Cardiac fibroblast (primary cell): ENCODE results near the gene RSAD2.
"Not testable (repeated sequence)": the region's sequence is repeated elsewhere in the genome, so short reads cannot be mapped to it uniquely, and the experiment has no call there.

ENCODE experiments used
- DNase-seq, 2 donors: peaks; one replicate each; pipeline versions ENCODE4 v3.0.0 to v3.0.0-alpha.2; 2010; ENCODE audit warnings: low read depth in 2 of 2
- H3K4me3 ChIP-seq, 2 donors: replicated peaks in 1 of 2; 1 replicate in 1 of 2; 2 replicates in 1 of 2; pipeline ENCODE4 v1.5.1; 2011; ENCODE audit warnings: low read depth in 2 of 2, low read length in 2 of 2, mild to moderate bottlenecking in 2 of 2, moderate library complexity in 1 of 2
- TF ChIP-seq, protein P1 (sequence below): IDR thresholded peaks from one replicate; pipeline ENCODE4 v1.5.1; 2011; ENCODE audit warnings: low read depth, mild to moderate bottlenecking, low read length, inconsistent platforms

RSAD2 gene

DNA sequence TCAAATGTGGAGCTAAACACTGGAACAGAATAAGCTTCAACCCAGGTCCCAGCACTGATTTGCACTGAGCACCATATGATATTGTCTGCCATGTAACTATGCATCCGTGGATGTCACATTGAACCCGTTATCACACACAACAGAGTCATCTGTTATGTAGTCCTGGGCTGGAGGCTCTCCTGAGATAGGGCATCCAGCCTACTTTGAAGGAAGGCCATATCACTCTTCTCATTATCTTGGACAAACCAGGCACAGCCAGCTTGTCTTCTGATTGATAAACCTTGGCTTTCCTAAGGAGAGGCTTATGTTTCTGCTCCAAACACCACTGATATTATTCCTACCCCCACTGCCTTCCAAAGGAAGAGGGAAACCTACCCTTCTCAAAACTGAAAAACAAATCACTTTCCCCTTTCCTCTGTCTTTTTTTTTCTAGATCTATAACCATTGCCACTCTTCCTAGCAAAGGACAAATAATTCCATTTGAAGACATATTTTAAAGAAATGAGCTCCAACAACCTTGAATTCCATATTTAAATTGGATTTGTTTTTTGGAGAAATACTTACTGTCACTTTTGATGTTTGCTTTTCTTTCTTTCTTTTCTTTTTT is 16.4 kb downstream of the RSAD2 start:
- no peak overlapping the region for H3K4me3 ChIP-seq
- TF ChIP-seq, protein P1, sequence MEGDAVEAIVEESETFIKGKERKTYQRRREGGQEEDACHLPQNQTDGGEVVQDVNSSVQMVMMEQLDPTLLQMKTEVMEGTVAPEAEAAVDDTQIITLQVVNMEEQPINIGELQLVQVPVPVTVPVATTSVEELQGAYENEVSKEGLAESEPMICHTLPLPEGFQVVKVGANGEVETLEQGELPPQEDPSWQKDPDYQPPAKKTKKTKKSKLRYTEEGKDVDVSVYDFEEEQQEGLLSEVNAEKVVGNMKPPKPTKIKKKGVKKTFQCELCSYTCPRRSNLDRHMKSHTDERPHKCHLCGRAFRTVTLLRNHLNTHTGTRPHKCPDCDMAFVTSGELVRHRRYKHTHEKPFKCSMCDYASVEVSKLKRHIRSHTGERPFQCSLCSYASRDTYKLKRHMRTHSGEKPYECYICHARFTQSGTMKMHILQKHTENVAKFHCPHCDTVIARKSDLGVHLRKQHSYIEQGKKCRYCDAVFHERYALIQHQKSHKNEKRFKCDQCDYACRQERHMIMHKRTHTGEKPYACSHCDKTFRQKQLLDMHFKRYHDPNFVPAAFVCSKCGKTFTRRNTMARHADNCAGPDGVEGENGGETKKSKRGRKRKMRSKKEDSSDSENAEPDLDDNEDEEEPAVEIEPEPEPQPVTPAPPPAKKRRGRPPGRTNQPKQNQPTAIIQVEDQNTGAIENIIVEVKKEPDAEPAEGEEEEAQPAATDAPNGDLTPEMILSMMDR: no peak
- no peak for DNase-seq

DNA sequence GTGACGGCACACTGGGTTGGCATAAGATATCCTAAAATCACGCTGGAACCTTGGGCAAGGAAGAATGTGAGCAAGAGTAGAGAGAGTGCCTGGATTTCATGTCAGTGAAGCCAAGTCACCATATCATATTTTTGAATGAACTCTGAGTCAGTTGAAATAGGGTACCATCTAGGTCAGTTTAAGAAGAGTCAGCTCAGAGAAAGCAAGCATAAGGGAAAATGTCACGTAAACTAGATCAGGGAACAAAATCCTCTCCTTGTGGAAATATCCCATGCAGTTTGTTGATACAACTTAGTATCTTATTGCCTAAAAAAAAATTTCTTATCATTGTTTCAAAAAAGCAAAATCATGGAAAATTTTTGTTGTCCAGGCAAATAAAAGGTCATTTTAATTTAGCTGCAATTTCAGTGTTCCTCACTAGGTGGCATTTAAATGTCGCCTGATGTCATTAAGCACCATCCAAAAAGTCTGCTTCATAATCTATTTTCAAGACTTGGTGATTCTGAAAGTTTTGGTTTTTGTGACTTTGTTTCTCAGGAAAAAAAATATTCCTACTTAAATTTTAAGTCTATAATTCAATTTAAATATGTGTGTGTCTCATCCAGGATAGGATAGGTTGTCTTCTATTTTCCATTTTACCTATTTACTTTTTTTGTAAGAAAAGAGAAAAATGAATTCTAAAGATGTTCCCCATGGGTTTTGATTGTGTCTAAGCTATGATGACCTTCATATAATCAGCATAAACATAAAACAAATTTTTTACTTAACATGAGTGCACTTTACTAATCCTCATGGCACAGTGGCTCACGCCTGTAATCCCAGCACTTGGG is 19.6 kb downstream of the RSAD2 start:
- no peak overlapping the region for H3K4me3 ChIP-seq
- peak; percentile 59 to 68 for DNase-seq
- TF ChIP-seq, protein P1: peak; percentile 56

DNA sequence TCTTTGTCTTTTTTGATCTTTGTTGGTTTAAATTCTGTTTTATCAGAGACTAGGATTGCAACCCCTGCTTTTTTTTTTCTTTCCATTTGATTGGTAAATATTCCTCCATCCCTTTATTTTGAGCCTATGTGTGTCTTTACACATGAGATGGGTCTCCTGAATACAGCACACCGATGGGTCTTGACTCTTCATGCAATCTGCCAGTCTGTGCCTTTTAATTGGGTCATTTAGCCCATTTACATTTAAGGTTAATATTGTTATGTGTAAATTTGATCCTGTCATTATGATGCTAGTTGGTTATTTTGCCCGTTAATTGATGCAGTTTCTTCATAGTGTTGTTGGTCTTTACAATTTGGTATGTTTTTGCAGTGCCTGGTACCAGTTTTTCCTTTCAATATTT is 25.0 kb downstream of the RSAD2 start:
- H3K4me3 ChIP-seq, DNase-seq: not testable (repeated sequence)

DNA sequence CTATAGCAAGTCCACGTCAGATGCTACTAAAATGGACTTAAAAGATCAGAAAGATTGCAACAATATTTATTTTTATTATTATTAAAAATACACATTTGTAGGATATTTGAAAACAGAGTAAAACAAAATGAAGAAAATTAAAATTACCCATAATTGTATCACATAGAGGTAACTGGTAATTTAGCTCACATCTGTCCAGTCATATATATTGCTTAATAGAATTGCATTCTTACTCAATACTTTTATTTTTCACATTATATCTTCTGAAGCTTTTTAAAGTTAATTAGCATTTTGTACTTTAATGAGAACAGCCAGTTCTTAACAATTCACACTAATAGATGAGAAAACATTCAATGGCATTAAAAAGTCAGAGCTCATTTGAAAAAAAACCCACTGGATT is 28.1 kb downstream of the RSAD2 start:
- no peak overlapping the region for H3K4me3 ChIP-seq
- TF ChIP-seq, protein P1: no peak
- no peak for DNase-seq

DNA sequence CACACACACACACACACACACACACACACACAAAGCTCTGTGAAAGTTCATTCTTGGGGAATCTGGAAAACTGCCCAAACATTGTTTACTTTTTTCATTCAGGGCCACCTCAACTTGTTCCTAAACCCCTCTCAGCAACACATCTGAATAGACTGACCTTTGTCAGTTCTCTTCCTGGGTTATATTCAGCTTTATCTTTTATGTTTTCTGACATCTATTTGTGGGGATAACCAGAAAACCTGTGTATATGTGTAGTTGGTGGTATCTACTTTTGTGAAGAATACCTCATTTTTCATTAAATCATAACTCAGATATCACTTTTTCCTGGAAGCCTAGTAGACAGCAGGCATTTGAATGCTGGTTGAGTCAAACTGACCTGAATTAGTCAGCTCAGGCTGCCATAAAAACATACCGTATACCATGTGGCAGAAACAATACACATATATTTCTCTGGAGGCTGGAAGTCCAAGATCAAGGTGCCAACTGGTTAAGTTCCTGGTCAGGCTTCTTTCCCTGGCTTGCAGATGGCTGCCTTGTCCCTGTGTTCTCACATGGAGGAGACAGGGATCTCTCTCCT is 28.7 kb downstream of the RSAD2 start:
- TF ChIP-seq, protein P1: no peak
- peak in 1 of 2 donors; percentile 13 for DNase-seq
- no peak overlapping the region for H3K4me3 ChIP-seq

DNA sequence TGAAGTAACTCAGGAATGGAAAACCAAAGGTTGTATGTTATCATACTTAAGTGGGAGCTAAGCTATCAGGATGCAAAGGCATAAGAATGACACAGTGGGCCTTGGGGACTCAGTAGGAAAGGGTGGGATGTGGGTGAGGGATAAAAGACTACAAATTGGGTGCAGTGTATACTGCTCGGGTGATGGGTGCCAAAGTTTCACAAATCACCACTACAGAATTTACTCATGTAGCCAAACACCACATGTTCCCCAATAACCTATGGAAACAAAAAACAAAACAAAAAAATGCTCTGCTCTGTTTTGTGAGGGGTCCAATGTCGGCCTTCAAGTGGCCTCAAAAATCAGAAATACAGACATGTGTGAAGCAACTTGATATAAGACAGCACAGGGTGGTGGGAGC is 30.7 kb downstream of the RSAD2 start:
- no peak overlapping the region for H3K4me3 ChIP-seq
- TF ChIP-seq, protein P1: no peak
- DNase-seq: no peak
